HG02884 (cell line): ENCODE results near the gene C13orf42.
"Not testable (repeated sequence)": the region's sequence is repeated elsewhere in the genome, so short reads cannot be mapped to it uniquely, and the experiment has no call there.

Source experiments
- ATAC-seq: cut with Tn5 transposase; IDR thresholded peaks from one replicate; pipeline ENCODE4 v1.9.1; 2021; ENCODE audit warnings: mild to moderate bottlenecking, moderate library complexity; ENCODE audit not compliant: unreplicated experiment

Gene C13orf42

GRCh38 chr13:51122868-51123566 lies 11.9 kb upstream of the C13orf42 start:
- ATAC-seq, result no peak

GRCh38 chr13:51120873-51121272 lies 9.8 kb upstream of the C13orf42 start:
- not testable (repeated sequence) for ATAC-seq

GRCh38 chr13:51118809-51119431 lies 7.8 kb upstream of the C13orf42 start:
- ATAC-seq, result no peak

GRCh38 chr13:51113969-51114368 lies 2.9 kb upstream of the C13orf42 start:
- no peak for ATAC-seq

- no peak for ATAC-seq
Measured at GRCh38 chr13:51113186-51113881, 2.3 kb upstream of the C13orf42 start.

GRCh38 chr13:51112771-51113170 lies 1.7 kb upstream of the C13orf42 start:
- ATAC-seq, result no peak

GRCh38 chr13:51111997-51112396 lies 923 bp upstream of the C13orf42 start:
- ATAC-seq, result no peak

GRCh38 chr13:51107996-51108395 lies 3.1 kb downstream of the C13orf42 start:
- ATAC-seq, result no peak

- no peak for ATAC-seq
Measured at GRCh38 chr13:51105046-51105445, 6.0 kb downstream of the C13orf42 start.

GRCh38 chr13:51101636-51102235 lies 9.3 kb downstream of the C13orf42 start:
- no peak for ATAC-seq

GRCh38 chr13:51097353-51098043 lies 13.6 kb downstream of the C13orf42 start:
- ATAC-seq, result no peak

- ATAC-seq, result no peak
Measured at GRCh38 chr13:51096131-51096530, 14.9 kb downstream of the C13orf42 start.

GRCh38 chr13:51093574-51093973 lies 17.5 kb downstream of the C13orf42 start:
- ATAC-seq, result no peak

- ATAC-seq, result no peak
Measured at GRCh38 chr13:51091839-51092238, 19.2 kb downstream of the C13orf42 start.

GRCh38 chr13:51083706-51084105 lies 27.4 kb downstream of the C13orf42 start:
- no peak for ATAC-seq

- ATAC-seq, result not testable (repeated sequence)
Measured at GRCh38 chr13:51080478-51081065, 30.5 kb downstream of the C13orf42 start.

- no peak for ATAC-seq
Measured at GRCh38 chr13:51071493-51071892, 39.6 kb downstream of the C13orf42 start.

- peak; percentile 85 for ATAC-seq
Measured at GRCh38 chr13:51070005-51070649, 40.9 kb downstream of the C13orf42 start.

- no peak for ATAC-seq
Measured at GRCh38 chr13:51068501-51068900, 42.6 kb downstream of the C13orf42 start.

GRCh38 chr13:51067706-51068105 lies 43.4 kb downstream of the C13orf42 start:
- ATAC-seq, result no peak
